Jurkat, Clone E6-1 (cell line): Measurements from ENCODE around the gene BRSK2.

Source experiments
- DNase-seq: peaks from one replicate; pipeline ENCODE4 v3.0.0-alpha.2; 2011; ENCODE audit warnings: low read depth, low spot score
- H3K4me3 ChIP-seq: 2 replicates; pipeline ENCODE4 v1.5.1; 2011; ENCODE audit warnings: mild to moderate bottlenecking, low read length, control low read depth, moderate library complexity

BRSK2 gene

DNA sequence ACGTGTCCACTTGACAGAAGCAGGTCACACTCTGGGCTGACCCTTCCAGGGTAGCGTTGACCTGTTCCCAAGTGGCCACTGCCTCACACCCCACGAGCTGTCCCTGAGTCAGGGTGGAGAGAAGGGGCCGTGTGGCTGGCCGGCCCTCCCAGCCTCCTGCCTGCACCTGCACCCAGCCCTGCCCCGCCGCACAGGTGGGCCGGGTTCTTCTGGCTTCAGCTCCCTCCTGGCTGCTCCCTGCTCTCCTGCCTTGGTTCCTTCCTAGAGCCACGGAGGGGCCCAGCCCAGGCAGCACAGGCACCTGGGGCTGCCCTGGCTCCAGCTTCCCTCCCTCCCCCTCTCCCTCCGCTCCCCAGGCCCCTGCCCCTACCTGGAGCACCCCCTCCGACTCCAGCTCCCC is 54.6 kb downstream of the BRSK2 start:
- no peak for DNase-seq
- no peak overlapping the region for H3K4me3 ChIP-seq

DNA sequence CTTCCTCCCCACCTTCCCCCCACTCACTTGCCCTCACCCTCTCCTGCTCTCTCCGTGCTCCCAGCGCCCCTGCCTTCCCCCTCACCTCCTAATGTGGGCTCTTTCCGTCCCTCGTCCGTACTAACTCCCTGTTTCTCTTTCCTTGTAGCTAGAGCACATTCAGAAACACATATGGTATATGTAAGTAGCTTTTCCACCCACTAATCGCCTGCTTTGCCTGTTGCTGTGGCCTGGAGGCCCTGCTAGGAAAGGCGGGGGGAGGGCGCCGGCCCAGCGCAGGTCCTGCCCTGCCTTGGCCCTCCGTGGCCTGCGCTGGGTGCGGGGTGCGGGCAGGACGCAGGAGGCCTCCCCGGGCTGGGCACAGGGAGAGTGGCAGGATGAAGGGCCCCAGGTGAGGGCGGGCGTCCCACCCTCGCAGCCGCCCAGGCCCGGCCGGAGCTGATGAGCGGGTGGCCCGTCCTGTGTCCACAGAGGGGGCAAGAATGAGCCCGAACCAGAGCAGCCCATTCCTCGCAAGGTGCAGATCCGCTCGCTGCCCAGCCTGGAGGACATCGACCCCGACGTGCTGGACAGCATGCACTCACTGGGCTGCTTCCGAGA is 55.2 kb downstream of the BRSK2 start:
- no peak overlapping the region for H3K4me3 ChIP-seq
- no peak for DNase-seq

DNA sequence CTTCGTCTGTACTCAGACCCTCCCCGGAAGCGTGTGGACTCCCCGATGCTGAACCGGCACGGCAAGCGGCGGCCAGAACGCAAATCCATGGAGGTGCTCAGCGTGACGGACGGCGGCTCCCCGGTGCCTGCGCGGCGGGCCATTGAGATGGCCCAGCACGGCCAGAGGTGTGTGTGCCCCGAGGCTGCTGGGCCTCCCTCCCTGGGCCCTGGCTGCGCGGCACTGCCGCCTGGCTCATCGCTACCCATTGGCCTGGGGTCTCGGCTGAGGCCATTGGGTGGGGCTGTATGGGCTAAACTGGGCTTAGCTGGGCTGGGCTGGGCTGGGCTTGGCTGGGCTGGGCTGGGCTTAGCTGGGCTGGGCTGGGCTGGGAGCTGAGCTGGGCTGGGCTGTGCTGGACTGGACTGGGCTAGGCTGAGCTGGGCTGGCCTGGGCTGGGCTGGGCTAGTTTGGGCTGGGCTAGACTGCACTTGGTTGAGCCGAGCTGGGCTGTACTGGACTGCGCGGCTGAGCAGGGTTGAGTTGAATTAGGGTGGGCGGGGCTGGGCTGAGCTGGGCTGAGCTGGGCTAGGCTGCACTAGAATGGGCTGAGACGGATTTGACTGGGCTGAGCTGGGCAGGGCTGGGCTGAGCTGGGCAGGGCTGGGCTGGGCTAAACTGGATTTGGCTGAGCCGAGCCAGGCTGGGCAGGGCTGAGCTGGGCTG is 56.2 kb downstream of the BRSK2 start:
- DNase-seq: no peak
- no peak overlapping the region for H3K4me3 ChIP-seq

DNA sequence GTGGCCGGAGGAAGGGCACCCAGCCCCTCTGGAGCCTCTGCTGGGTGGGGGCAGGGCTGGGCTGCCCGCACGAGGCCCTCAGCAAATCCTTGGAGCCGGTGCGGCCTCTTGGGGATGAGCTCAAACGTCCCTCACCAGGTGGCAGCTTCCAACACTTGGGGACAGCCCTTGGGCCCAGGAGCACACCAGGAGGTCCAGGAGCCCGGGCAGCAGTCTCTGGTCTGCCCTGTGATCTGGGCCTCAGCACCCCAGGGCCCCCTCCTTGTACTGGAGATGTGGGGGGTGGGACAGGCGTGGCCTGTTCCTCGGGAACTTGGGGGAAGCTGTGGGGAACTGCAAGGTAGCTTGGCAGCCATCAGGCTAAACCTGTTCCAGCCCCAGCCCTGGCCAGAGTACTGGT is 56.9 kb downstream of the BRSK2 start:
- no peak for DNase-seq
- no peak overlapping the region for H3K4me3 ChIP-seq

DNA sequence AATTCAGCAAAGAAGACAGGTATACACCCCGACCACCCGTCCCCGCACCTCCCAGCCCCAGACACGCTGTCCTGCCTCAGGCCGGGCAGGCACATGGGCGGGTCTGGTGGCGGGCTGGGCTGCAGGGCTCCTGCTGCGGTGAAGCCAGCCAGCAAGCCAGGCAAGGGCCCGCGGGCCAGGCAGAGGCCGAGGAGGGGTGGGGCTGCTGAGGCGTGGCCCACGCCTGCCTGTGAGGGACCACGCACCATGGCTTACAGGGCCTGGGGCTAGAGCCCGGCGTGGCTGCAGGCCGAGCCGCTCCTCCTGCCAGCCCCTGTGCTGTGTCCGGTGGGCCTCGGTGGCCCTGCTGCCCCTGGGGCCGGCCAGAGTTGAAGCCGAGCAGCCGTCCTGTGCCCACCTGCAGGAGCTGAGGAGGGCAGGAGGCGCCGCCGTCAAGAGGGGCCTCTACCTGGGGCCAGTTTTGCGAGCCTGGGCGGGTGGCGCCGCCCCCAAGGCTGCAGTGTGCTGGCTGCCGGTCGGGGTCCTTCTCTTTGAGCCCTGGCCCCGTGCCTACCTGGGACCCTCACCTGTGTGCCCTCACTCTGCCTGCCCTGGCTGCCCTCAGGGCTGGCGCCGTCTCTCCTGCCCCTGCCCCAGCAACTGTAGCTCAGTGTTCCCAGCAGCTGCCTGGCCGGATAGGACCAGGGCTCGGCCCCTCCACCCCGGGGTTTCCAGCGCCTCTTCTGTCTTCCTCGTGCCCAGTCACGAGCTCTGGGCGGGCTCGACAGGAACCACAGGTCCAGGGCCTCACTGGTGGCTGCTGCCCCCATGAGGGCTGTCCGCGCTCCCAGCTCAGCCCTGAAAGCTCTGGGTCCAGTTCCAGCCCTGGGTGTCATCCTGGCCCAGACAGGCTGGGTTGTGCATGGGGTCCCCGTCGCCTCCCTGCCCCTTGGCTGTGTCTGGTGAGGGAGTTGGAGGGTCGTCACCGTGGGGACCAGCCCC is 58.4 kb downstream of the BRSK2 start:
- no peak overlapping the region for H3K4me3 ChIP-seq
- no peak for DNase-seq

DNA sequence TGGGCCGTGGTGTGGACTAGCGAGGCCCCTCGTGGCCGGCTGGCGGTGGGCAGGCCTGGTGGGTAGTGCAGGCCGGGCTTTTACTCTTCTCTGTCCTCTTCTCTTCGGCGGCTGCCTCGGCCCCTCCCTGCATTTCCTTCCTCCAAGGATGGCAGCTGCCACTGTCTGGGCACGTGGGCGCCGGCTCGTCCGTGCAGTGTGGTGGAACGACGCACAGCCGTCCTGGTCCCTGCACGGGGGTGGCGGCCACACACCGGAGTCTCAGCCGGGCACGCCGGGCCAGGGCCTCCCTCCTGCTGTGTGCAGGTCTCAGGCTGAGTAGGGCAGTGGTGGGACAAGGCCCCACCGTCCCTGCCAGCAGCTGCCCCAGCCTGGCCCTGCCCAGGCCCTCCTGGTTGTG is 59.1 kb downstream of the BRSK2 start:
- H3K4me3 ChIP-seq: no peak overlapping the region
- no peak for DNase-seq

DNA sequence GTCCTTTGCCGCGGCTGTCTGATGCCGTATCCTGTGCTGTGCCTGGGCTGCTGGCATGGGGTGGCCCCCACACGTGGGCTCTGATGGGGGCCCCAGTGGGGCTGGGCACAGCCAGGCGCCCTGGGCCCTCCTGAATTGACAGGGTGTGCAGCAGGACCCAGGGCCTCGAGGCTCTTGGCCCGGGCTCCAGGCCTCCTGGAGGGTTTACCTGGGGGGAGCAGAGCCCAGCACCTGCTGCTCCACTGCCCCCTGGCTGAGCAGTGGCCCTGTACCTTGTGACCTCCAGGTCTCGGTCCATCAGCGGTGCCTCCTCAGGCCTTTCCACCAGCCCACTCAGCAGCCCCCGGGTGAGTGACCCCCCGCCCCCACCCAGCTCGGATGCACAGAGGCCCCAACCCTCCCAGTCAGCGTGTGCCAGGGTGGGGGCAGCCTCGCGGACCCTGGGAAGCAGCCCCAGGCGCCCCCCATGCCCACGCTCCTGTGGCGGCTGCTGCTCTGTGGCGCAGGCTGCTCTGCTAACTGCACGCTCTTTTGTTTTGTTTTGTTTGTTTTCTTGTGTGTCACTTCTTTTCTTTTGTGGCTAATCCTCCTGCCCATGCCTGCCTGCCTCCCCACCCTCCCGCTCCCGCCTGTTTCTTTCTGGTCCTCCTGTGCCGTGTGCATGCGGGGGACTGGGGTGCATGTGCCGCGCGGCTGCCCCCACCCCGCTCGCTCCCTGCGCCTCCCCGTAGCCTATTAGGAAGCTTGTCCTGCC is 59.9 kb downstream of the BRSK2 start:
- no peak overlapping the region for H3K4me3 ChIP-seq
- DNase-seq: no peak

DNA sequence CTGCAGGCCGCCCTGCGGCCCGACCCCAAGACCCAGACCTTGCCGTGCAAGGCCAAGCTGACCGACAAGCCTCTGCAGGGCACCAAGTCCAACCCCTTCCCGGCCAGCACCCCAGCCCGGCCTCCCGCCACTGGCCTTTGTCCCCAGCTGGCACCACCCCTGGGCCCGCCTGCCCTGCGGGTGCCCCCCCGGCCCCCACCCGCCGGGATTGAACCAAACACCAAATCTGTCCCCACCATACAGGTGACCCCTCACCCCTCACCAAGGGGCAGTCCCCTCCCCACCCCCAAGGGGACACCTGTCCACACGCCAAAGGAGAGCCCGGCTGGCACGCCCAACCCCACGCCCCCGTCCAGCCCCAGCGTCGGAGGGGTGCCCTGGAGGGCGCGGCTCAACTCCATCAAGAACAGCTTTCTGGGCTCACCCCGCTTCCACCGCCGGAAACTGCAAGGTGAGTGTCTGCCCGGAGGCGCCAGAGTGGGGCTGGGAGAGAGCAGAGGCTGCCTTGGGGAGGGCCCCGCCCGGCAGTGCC is 60.7 kb downstream of the BRSK2 start:
- no peak for DNase-seq

DNA sequence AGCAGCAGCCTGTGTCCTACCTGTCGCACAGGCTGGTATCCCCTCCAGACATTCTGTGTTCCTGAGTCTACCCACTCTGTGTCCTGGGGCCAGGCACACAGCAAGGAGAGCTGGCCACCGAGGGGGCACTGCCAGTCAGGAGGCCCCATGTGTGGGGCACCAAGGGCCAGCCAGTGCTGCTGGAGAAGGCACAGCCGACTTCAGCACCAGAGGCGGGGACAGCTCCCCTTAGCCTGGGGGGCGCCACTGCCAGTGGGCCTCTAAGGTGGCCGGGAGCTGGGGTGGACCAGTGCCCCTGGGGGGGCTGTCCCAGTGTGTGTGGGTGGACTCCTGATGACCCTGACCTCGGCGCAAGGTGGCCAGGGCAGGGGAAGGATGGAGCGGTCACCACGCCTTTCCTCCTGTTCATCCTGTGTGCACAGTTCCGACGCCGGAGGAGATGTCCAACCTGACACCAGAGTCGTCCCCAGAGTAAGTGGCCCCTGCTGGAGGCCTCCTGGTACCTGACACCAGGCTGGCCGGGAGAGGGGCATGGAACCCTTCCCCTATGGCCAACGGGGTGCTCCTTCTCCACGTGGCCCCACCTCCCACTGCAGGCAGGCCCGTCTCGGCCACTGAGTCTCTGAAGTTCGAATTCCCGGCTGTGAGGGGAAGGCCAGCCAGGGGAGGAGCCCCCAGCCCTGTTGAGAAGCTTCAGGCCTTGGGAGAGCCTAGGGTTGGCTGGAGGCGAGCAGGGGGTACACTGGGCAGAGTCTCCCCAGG is 61.4 kb downstream of the BRSK2 start:
- DNase-seq: no peak
- H3K4me3 ChIP-seq: no peak overlapping the region

More for the DNA sequence above, 60.7 kb downstream of the BRSK2 start:
- no peak overlapping the region for H3K4me3 ChIP-seq

DNA sequence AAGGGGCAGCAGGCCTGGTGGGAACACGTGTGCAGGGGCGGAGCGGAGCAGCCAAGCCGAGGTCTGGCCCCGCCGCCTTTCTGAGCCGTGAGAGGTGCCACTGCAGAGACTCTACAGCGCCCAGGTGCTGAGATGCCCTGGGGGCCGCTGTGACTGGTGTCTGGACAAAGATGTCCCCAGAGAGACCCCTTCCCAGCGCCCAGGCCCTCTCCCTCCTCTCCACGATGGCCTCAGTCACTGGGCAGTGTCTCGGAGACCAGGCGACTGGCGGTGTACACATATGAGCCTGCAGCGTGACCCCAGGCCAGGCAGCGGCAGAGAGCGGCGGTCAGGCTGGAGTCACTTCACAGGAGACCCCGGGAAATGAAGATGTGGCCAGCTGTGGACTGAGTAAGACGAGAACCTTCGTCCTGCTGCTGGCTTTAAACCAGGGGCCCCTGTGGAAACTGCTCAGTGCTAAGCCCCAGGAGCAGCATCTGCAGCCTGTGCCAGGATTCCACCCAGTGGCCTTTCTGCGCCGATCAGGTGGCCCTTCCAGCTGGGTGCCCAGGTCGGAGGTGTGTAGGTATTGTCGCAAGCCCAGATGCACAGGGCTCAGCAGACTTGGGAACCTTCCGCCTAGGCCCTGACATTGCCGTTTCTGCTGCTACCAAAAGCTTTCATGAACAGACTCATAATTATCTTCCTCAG is 62.2 kb downstream of the BRSK2 start:
- DNase-seq: no peak
- H3K4me3 ChIP-seq: no peak overlapping the region

DNA sequence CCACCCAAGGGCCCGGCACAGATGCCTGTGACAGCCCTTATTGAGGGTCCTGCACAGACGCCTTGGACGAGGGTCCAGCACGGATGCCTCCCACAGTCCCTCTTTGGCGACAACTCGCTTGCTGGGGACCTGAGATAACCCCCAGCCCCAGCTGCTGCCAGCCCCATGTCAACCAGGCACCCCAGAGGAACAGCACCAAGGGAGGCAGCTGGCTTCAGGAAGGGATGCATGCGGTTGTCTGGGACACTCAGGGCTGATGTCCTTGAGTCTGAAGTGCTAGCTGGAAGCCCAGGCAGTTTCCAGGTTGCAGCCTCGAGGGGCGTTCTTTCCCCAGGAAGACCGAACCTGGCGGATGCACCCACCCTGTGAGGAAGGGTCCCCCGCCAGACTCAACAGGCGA is 63.0 kb downstream of the BRSK2 start:
- no peak for DNase-seq
- H3K4me3 ChIP-seq: no peak overlapping the region

DNA sequence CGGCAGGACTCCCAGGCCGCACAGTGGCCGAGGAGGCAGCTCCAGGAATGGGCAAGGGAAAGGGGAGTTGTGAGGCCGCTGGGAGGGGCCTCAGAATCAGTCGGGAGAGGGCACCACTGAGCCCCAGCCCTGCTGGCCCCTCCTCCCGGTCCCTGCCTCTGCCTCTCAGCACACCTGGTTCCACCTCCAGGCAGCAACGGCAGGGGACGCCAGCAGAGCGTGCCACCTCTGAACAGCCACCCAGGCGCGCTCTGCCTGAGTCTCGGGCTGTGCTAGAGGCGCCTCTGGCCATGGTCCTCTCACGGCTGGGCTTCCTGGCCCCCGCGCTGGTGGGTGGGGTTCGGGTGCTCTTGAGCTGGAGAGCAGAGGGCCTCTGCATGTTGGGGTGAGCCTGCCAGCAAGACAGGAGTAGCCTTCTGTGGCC is 63.9 kb downstream of the BRSK2 start:
- DNase-seq: peak; percentile 34

DNA sequence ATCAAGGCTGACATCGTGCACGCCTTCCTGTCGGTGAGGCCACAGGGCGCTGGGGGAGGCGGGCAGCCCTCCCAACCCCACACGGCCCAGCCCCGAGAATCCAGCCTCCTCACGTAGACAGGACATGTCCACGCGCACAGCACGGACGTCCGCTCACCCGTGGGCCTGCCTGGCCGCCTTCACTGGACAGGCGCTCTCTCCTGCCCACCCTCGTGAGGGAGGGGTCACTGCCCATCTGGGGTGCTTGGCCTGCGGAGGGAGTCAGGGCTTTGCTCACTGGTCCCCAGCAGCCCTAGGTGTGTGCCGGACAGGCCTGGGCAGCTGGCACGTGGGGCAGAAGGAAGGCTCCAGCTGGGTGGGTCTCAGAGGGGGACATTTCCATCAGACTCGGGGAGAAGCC is 64.8 kb downstream of the BRSK2 start:
- DNase-seq: no peak
- no peak overlapping the region for H3K4me3 ChIP-seq

More for the DNA sequence above, 63.9 kb downstream of the BRSK2 start:
- H3K4me3 ChIP-seq: no peak overlapping the region

DNA sequence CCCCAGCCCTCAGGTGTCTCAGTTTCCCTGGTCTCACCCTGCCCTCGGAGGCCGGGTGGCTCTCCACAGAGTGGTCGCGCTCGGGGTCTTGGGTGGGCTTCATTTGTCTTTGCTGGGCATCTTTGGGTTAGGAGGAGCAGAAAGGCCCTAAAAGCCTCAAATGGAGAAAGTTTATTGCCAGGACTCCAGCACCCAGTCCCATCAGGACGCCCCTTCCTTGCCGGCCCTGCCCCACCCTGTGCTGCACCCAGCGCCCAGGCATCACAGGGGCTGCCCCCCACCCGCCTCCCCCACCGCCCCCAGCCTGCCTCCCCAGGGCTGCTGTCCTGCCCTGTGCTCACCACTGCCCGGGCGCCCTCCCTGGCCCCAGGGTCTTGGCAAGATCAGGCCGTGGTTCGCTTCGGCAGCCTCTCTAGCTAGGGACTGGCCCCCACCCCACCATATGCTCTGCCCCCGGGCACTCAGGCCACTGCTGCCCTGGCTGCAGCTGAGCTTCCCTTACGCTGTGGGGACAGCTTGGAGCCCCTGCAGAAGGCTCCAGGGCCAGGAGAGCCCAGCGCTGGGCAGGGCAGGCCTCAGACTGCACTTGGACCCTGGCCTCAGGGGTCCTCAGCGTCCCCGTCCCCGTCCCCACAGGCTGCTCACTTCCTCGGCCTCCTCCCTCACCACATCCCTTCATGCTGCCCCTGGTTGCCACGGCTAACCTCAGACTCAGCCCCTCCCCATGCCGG is 65.5 kb downstream of the BRSK2 start:
- DNase-seq: no peak

DNA sequence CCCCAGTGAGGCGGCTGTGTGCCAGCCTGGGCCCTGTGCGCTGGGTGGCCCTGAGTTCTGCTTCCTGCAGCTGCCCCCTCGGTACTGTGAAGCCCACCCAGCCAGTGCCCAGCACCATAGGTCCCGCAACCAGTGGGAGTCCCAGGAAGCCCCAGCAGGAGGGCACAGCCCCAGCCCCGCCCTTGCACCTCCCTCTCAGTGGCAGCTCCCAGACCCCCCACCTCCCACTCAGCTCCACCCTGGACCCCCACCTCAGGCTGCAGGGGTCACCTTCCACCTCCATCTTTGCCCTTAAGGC is 66.0 kb downstream of the BRSK2 start:
- no peak for DNase-seq
- H3K4me3 ChIP-seq: no peak overlapping the region

More for the DNA sequence above, 65.5 kb downstream of the BRSK2 start:
- H3K4me3 ChIP-seq: no peak overlapping the region

DNA sequence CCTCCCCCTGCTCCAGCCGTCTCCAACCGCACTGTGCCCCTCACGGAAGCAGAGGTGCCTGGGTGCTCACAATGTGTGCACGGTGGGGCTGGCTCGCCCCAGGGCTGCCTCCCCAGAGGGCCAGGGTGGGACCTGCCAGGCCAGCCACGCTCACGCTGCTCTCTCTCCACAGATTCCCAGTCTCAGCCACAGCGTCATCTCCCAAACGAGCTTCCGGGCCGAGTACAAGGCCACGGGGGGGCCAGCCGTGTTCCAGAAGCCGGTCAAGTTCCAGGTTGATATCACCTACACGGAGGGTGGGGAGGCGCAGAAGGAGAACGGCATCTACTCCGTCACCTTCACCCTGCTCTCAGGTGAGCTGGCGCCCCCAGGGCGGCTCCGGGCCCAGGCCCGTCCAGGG is 66.4 kb downstream of the BRSK2 start:
- no peak overlapping the region for H3K4me3 ChIP-seq
- no peak for DNase-seq

DNA sequence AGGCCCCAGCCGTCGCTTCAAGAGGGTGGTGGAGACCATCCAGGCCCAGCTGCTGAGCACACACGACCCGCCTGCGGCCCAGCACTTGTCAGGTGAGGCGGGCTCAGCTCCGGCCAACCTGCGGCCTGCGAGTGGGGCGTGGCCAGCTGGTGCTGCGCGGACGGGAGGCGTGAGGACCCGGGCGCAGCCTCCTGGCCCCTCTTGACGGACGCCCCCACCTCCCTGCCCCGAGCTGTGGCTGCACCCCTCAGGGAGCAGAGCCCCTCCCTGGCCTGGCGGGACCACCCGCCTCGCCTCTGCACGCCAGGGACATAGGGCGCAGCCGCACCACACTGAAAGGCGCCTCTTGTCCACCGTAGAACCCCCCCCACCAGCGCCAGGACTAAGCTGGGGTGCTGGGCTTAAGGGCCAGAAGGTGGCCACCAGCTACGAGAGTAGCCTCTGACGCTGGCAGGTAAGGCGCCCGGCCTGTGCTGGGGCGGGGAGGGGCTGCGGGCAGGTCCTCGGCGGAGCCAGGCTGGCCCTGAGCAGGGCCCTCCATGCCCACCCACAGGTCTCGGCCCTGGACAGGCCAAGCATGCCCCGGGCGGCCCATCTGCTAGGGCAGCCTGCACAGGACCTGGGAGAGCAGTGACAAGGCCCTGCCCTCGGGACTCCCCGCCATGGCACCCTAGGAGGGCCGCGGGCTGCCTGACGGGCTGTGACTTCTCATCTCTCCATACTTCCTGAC is 67.0 kb downstream of the BRSK2 start:
- no peak overlapping the region for H3K4me3 ChIP-seq
- no peak for DNase-seq
